Transverse colon (tissue), 4 donors: ENCODE data around the gene KAZN.

Experiments
- CTCF ChIP-seq, 5 experiments: fragments of 200-600 bp in 3 of 5; fragments of 450-650 bp in 2 of 5; sonication (generic) in 3 of 5; IDR thresholded peaks; 1 replicate in 2 of 5; 2 replicates in 3 of 5; pipeline ENCODE4 v1.5.1; 2016 to 2017; ENCODE audit warnings: antibody characterized with exemption in 5 of 5, inconsistent platforms in 3 of 5, mild to moderate bottlenecking in 2 of 5, moderate library complexity in 1 of 5
- POLR2A ChIP-seq: fragments of 450-650 bp; IDR thresholded peaks from one replicate; pipeline ENCODE4 v1.6.1; 2016; ENCODE audit warnings: antibody characterized with exemption, mild to moderate bottlenecking, moderate library complexity
- POLR2AphosphoS5 ChIP-seq, 3 donors: sonication (generic); formaldehyde crosslinking; IDR thresholded peaks; one replicate each; pipeline ENCODE4 v1.6.1; 2016; ENCODE audit warnings: antibody characterized with exemption in 3 of 3

- TF ChIP-seq CTCF (IDR thresholded peaks at IDR 0.05) (no peak), POLR2AphosphoS5 (IDR thresholded peaks at IDR 0.05) (no peak), POLR2A (no peak)
Measured at GRCh38 chr1:14936815-14937214, 338.3 kb downstream of the KAZN start.
